Effector memory CD4-positive, alpha-beta T cell (primary cell): ENCODE data around the gene CATSPER3.

Experiments
- DNase-seq, 3 donors: peaks; one replicate each; pipeline ENCODE4 v3.0.0-alpha.2; 2020
- H3K27ac ChIP-seq: 2 replicates; pipeline ENCODE4 v1.7.0; 2013; ENCODE audit warnings: mild to moderate bottlenecking, low read length, moderate library complexity; ENCODE audit not compliant: insufficient read depth, poor library complexity, severe bottlenecking
- H3K27me3 ChIP-seq: replicated peaks from 2 replicates; pipeline ENCODE4 v1.7.0; 2013; ENCODE audit warnings: mild to moderate bottlenecking, low read length; ENCODE audit not compliant: insufficient read depth, control insufficient read depth, poor library complexity, severe bottlenecking
- H3K36me3 ChIP-seq: 2 replicates; pipeline ENCODE4 v1.7.0; 2013; ENCODE audit warnings: mild to moderate bottlenecking, low read length, moderate library complexity; ENCODE audit not compliant: control insufficient read depth, insufficient read depth
- H3K4me1 ChIP-seq: 2 replicates; pipeline ENCODE4 v1.7.0; 2013; ENCODE audit warnings: low read length, mild to moderate bottlenecking; ENCODE audit not compliant: control insufficient read depth, insufficient read depth, poor library complexity, severe bottlenecking
- H3K4me3 ChIP-seq: 2 replicates; pipeline ENCODE4 v1.7.0; 2013; ENCODE audit warnings: low read length, low read depth, mild to moderate bottlenecking; ENCODE audit not compliant: insufficient read depth, poor library complexity, severe bottlenecking
- H3K9me3 ChIP-seq: 2 replicates; pipeline ENCODE4 v1.7.0; 2013; ENCODE audit warnings: mild to moderate bottlenecking, low read length, moderate library complexity; ENCODE audit not compliant: control insufficient read depth

The CATSPER3 gene

GRCh38 chr5:135051399-135051798 lies 83.7 kb downstream of the CATSPER3 start:
- H3K4me3 ChIP-seq, result no peak overlapping the region
- no peak for DNase-seq
- no peaks in the 10 kb centered on the region for H3K27me3 ChIP-seq
- no peaks in the 10 kb centered on the region for H3K4me1 ChIP-seq
- no peak overlapping the region for H3K27ac ChIP-seq
- no peaks in the 10 kb centered on the region for H3K36me3 ChIP-seq
- H3K9me3 ChIP-seq, result no peaks in the 10 kb centered on the region

GRCh38 chr5:135051872-135052271 lies 84.2 kb downstream of the CATSPER3 start:
- no peak for DNase-seq
- H3K9me3 ChIP-seq, result no peaks in the 10 kb centered on the region
- no peaks in the 10 kb centered on the region for H3K27me3 ChIP-seq
- no peaks in the 10 kb centered on the region for H3K4me1 ChIP-seq
- no peak overlapping the region for H3K4me3 ChIP-seq
- H3K27ac ChIP-seq, result no peak overlapping the region
- H3K36me3 ChIP-seq, result no peaks in the 10 kb centered on the region

GRCh38 chr5:135052511-135053145 lies 84.9 kb downstream of the CATSPER3 start:
- H3K27ac ChIP-seq, result no peak overlapping the region
- no peak overlapping the region for H3K4me3 ChIP-seq
- DNase-seq, result no peak
- no peaks in the 10 kb centered on the region for H3K4me1 ChIP-seq
- H3K36me3 ChIP-seq, result no peaks in the 10 kb centered on the region
- H3K27me3 ChIP-seq, result no peaks in the 10 kb centered on the region
- no peaks in the 10 kb centered on the region for H3K9me3 ChIP-seq

GRCh38 chr5:135053278-135053677 lies 85.6 kb downstream of the CATSPER3 start:
- Histone ChIP-seq H3K36me3 (no peaks in the 10 kb centered on the region), H3K27me3 (no peaks in the 10 kb centered on the region), H3K27ac (no peak overlapping the region), H3K9me3 (no peaks in the 10 kb centered on the region), H3K4me3 (no peak overlapping the region), H3K4me1 (no peaks in the 10 kb centered on the region)
- DNase-seq, result no peak

GRCh38 chr5:135053989-135054388 lies 86.3 kb downstream of the CATSPER3 start:
- Histone ChIP-seq H3K27ac (no peak overlapping the region), H3K27me3 (peaks cover under 1% of the 10 kb centered on the region), H3K9me3 (no peaks in the 10 kb centered on the region), H3K36me3 (no peaks in the 10 kb centered on the region), H3K4me3 (no peak overlapping the region), H3K4me1 (no peaks in the 10 kb centered on the region)
- no peak for DNase-seq

- H3K4me1 ChIP-seq, result no peaks in the 10 kb centered on the region
- H3K27me3 ChIP-seq, result peaks cover 4% of the 10 kb centered on the region
- H3K27ac ChIP-seq, result no peak overlapping the region
- no peaks in the 10 kb centered on the region for H3K36me3 ChIP-seq
- H3K4me3 ChIP-seq, result no peak overlapping the region
- no peaks in the 10 kb centered on the region for H3K9me3 ChIP-seq
- no peak for DNase-seq
Observed at GRCh38 chr5:135054546-135054945, 86.8 kb downstream of the CATSPER3 start.

GRCh38 chr5:135055396-135055795 lies 87.7 kb downstream of the CATSPER3 start:
- Histone ChIP-seq H3K36me3 (no peaks in the 10 kb centered on the region), H3K27ac (no peak overlapping the region), H3K9me3 (no peaks in the 10 kb centered on the region), H3K4me1 (no peaks in the 10 kb centered on the region), H3K27me3 (peaks cover 4% of the 10 kb centered on the region), H3K4me3 (no peak overlapping the region)
- DNase-seq, result no peak

- H3K4me3 ChIP-seq, result no peak overlapping the region
- no peaks in the 10 kb centered on the region for H3K4me1 ChIP-seq
- peaks cover 4% of the 10 kb centered on the region for H3K27me3 ChIP-seq
- H3K9me3 ChIP-seq, result no peaks in the 10 kb centered on the region
- no peaks in the 10 kb centered on the region for H3K36me3 ChIP-seq
- H3K27ac ChIP-seq, result no peak overlapping the region
- no peak for DNase-seq
Observed at GRCh38 chr5:135056316-135057030, 88.8 kb downstream of the CATSPER3 start.

GRCh38 chr5:135057233-135057632 lies 89.5 kb downstream of the CATSPER3 start:
- H3K4me1 ChIP-seq, result no peaks in the 10 kb centered on the region
- H3K27me3 ChIP-seq, result peaks cover 4% of the 10 kb centered on the region
- H3K9me3 ChIP-seq, result no peaks in the 10 kb centered on the region
- no peak for DNase-seq
- no peak overlapping the region for H3K27ac ChIP-seq
- H3K36me3 ChIP-seq, result no peaks in the 10 kb centered on the region
- H3K4me3 ChIP-seq, result no peak overlapping the region

GRCh38 chr5:135058331-135058732 lies 90.6 kb downstream of the CATSPER3 start:
- Histone ChIP-seq H3K36me3 (no peaks in the 10 kb centered on the region), H3K4me3 (no peak overlapping the region), H3K27me3 (peaks cover 4% of the 10 kb centered on the region), H3K27ac (no peak overlapping the region), H3K4me1 (no peaks in the 10 kb centered on the region), H3K9me3 (no peaks in the 10 kb centered on the region)
- DNase-seq, result no peak
